ENCODE data around the gene PLEKHG1. TPM values are rescaled to one million over a fixed set of nuclear protein-coding genes. Genes with fewer than 3 reads are reported as not detected.

The PLEKHG1 gene
- polyA plus RNA-seq, 1 experiment, result 0.16 TPM

GRCh38 chr6:150615967-150616366 lies 16.3 kb downstream of the PLEKHG1 start:
- Histone ChIP-seq H3K27ac (ENCODE audit: low read depth, low read length) (no peak overlapping the region), H3K4me3 (ENCODE audit: low read depth, low read length) (no peak overlapping the region), H3K9me3 (ENCODE audit: control insufficient read depth, insufficient read depth, low read length) (no peaks in the 10 kb centered on the region), H3K27me3 (ENCODE audit: control insufficient read depth, insufficient read depth, low read length) (peaks cover 2% of the 10 kb centered on the region)
- ChIA-PET POLR2A (no interaction called here), CTCF (no interaction called here)
- no peak for TF ChIP-seq CTCF (IDR thresholded peaks at IDR 0.05; ENCODE audit: low read depth, low read length)
- no peak for DNase-seq (ENCODE audit: low read depth, low spot score)

GRCh38 chr6:150616586-150616985 lies 16.9 kb downstream of the PLEKHG1 start:
- no peak overlapping the region for H3K4me3 ChIP-seq (ENCODE audit: low read depth, low read length)
- CTCF ChIA-PET, result no interaction called here

DNA sequence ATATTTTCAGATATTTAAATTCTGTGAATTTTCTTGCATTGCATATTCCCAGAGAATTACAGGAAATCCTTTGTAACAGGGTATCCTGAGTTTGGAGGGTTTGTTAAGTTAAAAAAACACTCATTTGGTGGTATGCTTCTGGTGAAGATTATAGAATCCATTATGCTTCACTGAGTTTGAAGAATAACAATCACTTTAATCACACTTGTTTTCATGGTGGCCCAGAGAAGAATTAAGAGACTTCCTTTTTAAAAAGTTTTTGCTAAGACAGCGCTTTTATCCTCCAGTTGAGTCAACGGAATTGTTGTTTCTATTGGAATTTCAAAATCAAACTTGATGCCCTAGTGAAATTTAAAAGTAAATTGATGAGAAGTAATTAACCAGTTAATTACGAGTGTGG lies 17.4 kb downstream of the PLEKHG1 start:
- ChIA-PET POLR2A (no interaction called here), CTCF (no interaction called here)
- peaks cover 2% of the 10 kb centered on the region for H3K27me3 ChIP-seq (ENCODE audit: control insufficient read depth, insufficient read depth, low read length)

More at GRCh38 chr6:150616586-150616985, 16.9 kb downstream of the PLEKHG1 start:
- no peaks in the 10 kb centered on the region for H3K9me3 ChIP-seq (ENCODE audit: control insufficient read depth, insufficient read depth, low read length)
- DNase-seq (ENCODE audit: low read depth, low spot score), result no peak
- no peak for TF ChIP-seq CTCF (IDR thresholded peaks at IDR 0.05; ENCODE audit: low read depth, low read length)
- POLR2A ChIA-PET, result no interaction called here
- peaks cover 2% of the 10 kb centered on the region for H3K27me3 ChIP-seq (ENCODE audit: control insufficient read depth, insufficient read depth, low read length)
- H3K27ac ChIP-seq (ENCODE audit: low read depth, low read length), result no peak overlapping the region

DNA sequence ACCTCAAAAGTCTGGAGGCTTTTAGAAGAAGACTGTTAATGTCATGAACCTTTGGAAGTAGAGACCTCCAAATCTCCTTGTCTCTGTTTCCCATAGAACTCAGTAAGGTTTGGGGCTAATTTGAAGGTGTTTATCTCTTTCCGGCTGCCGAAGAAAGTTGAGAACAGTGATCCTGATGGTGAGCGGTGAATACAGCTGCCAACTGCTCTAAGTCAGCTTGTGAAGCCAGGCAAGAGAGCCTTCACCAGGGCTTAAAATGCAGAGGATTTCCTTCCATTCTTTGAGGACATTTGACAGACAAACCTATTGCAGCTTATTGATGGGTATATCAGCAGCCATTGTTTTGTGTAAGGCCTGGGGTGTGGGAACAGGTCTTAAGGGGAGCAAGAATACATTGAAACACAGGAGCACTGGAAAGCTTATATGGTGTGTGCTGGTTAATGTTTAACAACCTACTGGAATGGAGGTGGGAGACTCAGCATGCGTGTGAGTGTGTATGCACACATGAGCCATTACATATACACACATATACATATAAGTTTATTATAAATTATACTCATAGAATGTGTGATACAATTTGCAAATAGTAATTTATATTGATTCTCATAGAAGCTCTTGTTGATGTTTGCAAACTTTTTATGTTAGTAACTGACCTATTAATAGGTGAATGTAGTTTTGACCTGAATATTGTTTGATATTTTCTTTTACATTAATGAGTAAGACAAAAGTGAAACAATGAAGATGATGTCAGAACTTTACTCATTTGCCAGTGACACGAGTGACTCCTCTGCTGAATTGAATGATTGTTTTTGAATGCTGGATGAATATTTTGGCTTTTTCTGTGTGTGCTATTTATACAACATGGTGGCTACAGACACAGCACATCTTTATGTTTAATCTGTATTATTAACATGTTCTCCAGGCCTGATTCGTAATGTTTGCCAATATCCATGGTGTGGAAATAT lies 18.1 kb downstream of the PLEKHG1 start:
- Histone ChIP-seq H3K27ac (ENCODE audit: low read depth, low read length) (no peak overlapping the region), H3K27me3 (ENCODE audit: control insufficient read depth, insufficient read depth, low read length) (peaks cover 2% of the 10 kb centered on the region), H3K4me3 (ENCODE audit: low read depth, low read length) (no peak overlapping the region), H3K9me3 (ENCODE audit: control insufficient read depth, insufficient read depth, low read length) (no peaks in the 10 kb centered on the region)
- POLR2A ChIA-PET, result no interaction called here
- CTCF ChIA-PET, result no interaction called here
- DNase-seq (ENCODE audit: low read depth, low spot score), result no peak
- TF ChIP-seq CTCF (IDR thresholded peaks at IDR 0.05; ENCODE audit: low read depth, low read length), result no peak

More for the DNA sequence above, 17.4 kb downstream of the PLEKHG1 start:
- DNase-seq (ENCODE audit: low read depth, low spot score), result no peak
- TF ChIP-seq CTCF (IDR thresholded peaks at IDR 0.05; ENCODE audit: low read depth, low read length), result no peak
- Histone ChIP-seq H3K27ac (ENCODE audit: low read depth, low read length) (no peak overlapping the region), H3K9me3 (ENCODE audit: control insufficient read depth, insufficient read depth, low read length) (no peaks in the 10 kb centered on the region), H3K4me3 (ENCODE audit: low read depth, low read length) (no peak overlapping the region)

GRCh38 chr6:150619275-150619674 lies 19.6 kb downstream of the PLEKHG1 start:
- peaks cover 2% of the 10 kb centered on the region for H3K27me3 ChIP-seq (ENCODE audit: control insufficient read depth, insufficient read depth, low read length)
- no peak overlapping the region for H3K27ac ChIP-seq (ENCODE audit: low read depth, low read length)
- ChIA-PET POLR2A (no interaction called here), CTCF (no interaction called here)
- H3K4me3 ChIP-seq (ENCODE audit: low read depth, low read length), result no peak overlapping the region
- H3K9me3 ChIP-seq (ENCODE audit: control insufficient read depth, insufficient read depth, low read length), result no peaks in the 10 kb centered on the region; the same call in 1 of the 2 replicates
- DNase-seq (ENCODE audit: low read depth, low spot score), result no peak
- TF ChIP-seq CTCF (IDR thresholded peaks at IDR 0.05; ENCODE audit: low read depth, low read length), result no peak
